CD14-positive monocyte (primary cell): Measurements from ENCODE around the gene SUFU. TPM values are rescaled to one million over a fixed set of nuclear protein-coding genes. Genes with fewer than 3 reads are reported as not detected.

Source experiments
- DNase-seq, 3 donors: peaks; one replicate each; pipeline ENCODE4 v3.0.0-alpha.2; 2011 to 2022
- H2AFZ ChIP-seq: 2 replicates; pipeline ENCODE4 v1.6.0; 2012; ENCODE audit warnings: mild to moderate bottlenecking, low read depth, low read length, inconsistent platforms; ENCODE audit not compliant: insufficient read depth, poor library complexity, severe bottlenecking
- H3K27ac ChIP-seq, 2 donors: 1 replicate in 1 of 2; 2 replicates in 1 of 2; pipeline ENCODE4 v1.5.1; 2012 to 2013; ENCODE audit warnings: low read length in 2 of 2, control low read depth in 1 of 2, inconsistent platforms in 1 of 2, low read depth in 1 of 2, mild to moderate bottlenecking in 1 of 2
- H3K27me3 ChIP-seq, 2 donors: one replicate each; pipeline versions ENCODE4 v1.6.0 to v1.6.1; 2011 to 2013; ENCODE audit warnings: low read length in 2 of 2; ENCODE audit not compliant: control insufficient read depth in 2 of 2, insufficient read depth in 2 of 2
- H3K36me3 ChIP-seq, 2 donors: replicated peaks in 1 of 2; 1 replicate in 1 of 2; 2 replicates in 1 of 2; pipeline versions ENCODE4 v1.5.1 to v1.6.1; 2012 to 2013; ENCODE audit warnings: low read length in 2 of 2, control low read depth in 1 of 2, inconsistent platforms in 1 of 2, mild to moderate bottlenecking in 1 of 2; ENCODE audit not compliant: insufficient read depth in 2 of 2, control insufficient read depth in 1 of 2
- H3K4me1 ChIP-seq, 2 donors: 1 replicate in 1 of 2; 2 replicates in 1 of 2; pipeline versions ENCODE4 v1.5.1 to v1.6.1; 2012 to 2013; ENCODE audit warnings: low read length in 2 of 2, control low read depth in 1 of 2, inconsistent platforms in 1 of 2, mild to moderate bottlenecking in 1 of 2, moderate library complexity in 1 of 2; ENCODE audit not compliant: insufficient read depth in 2 of 2, control insufficient read depth in 1 of 2
- H3K4me2 ChIP-seq: replicated peaks from 2 replicates; pipeline ENCODE3; 2012; ENCODE audit warnings: low read length, moderate library complexity, mild to moderate bottlenecking; ENCODE audit not compliant: poor library complexity, severe bottlenecking; ENCODE audit errors: extremely low read depth
- H3K4me3 ChIP-seq, 3 experiments: fragments of 200-600 bp in 1 of 3; sonication (generic) in 1 of 3; replicated peaks in 1 of 3; 1 replicate in 2 of 3; 2 replicates in 1 of 3; pipeline ENCODE4 v1.5.1; 2011 to 2013; ENCODE audit warnings: low read length in 3 of 3, mild to moderate bottlenecking in 3 of 3, control low read depth in 2 of 3, low read depth in 2 of 3, inconsistent platforms in 1 of 3, moderate library complexity in 1 of 3
- H3K79me2 ChIP-seq: 2 replicates; pipeline ENCODE4 v1.6.0; 2012; ENCODE audit warnings: mild to moderate bottlenecking, control low read depth, inconsistent platforms, low read length, moderate library complexity; ENCODE audit not compliant: insufficient read depth
- H3K9ac ChIP-seq: 2 replicates; pipeline ENCODE4 v1.6.0; 2017; ENCODE audit warnings: low read length, mild to moderate bottlenecking; ENCODE audit not compliant: insufficient read depth, poor library complexity, severe bottlenecking
- H3K9me3 ChIP-seq, 2 donors: replicated peaks in 1 of 2; 1 replicate in 1 of 2; 2 replicates in 1 of 2; pipeline versions ENCODE4 v1.5.1 to v1.6.1; 2012 to 2013; ENCODE audit warnings: low read length in 2 of 2, control low read depth in 1 of 2; ENCODE audit not compliant: control insufficient read depth in 1 of 2, insufficient read depth in 1 of 2
- H4K20me1 ChIP-seq: 2 replicates; pipeline ENCODE4 v1.6.0; 2012; ENCODE audit warnings: mild to moderate bottlenecking, low read length, control low read depth, moderate library complexity; ENCODE audit not compliant: insufficient read depth
- H3K27ac Mint-ChIP-seq, 7 donors: one replicate each; pipeline ENCODE4 v1.8.0; 2020; ENCODE audit warnings: mild to moderate bottlenecking in 7 of 7, mixed read lengths in 7 of 7, moderate library complexity in 6 of 7, inconsistent platforms in 2 of 7
- H3K27me3 Mint-ChIP-seq, 3 donors: one replicate each; pipeline ENCODE4 v1.8.0; 2021 to 2022; ENCODE audit warnings: low read depth in 3 of 3, mild to moderate bottlenecking in 3 of 3, mixed read lengths in 3 of 3, moderate library complexity in 3 of 3, inconsistent platforms in 1 of 3
- H3K36me3 Mint-ChIP-seq, 2 donors: one replicate each; pipeline ENCODE4 v1.8.0; 2020; ENCODE audit warnings: mixed read lengths in 2 of 2, inconsistent platforms in 1 of 2, mild to moderate bottlenecking in 1 of 2
- H3K4me1 Mint-ChIP-seq: one replicate; pipeline ENCODE4 v1.8.0; 2020; ENCODE audit warnings: mild to moderate bottlenecking, mixed read lengths
- H3K4me3 Mint-ChIP-seq, 2 donors: one replicate each; pipeline ENCODE4 v1.8.0; 2020; ENCODE audit warnings: mild to moderate bottlenecking in 2 of 2, mixed read lengths in 2 of 2, moderate library complexity in 1 of 2
- H3K9me3 Mint-ChIP-seq, 7 donors: one replicate each; pipeline ENCODE4 v1.8.0; 2020 to 2022; ENCODE audit warnings: mixed read lengths in 7 of 7, mild to moderate bottlenecking in 6 of 7, moderate library complexity in 6 of 7, inconsistent platforms in 2 of 7
- WGBS: methylation state at CpG from one replicate; pipeline ENCODE4 v1.1.5; 2013; ENCODE audit warnings: missing lambda C conversion rate; ENCODE audit not compliant: insufficient coverage; 5-methylcytosine and 5-hydroxymethylcytosine counted together
- intact Hi-C, 2 donors: fragments of 100-400 bp; cut with micrococcal nuclease; formaldehyde crosslinking; loops; one replicate each; pipeline versions ENCODE4 v1.15.0 to v1.15.1; 2023
- polyA plus RNA-seq, 3 donors: library from polyadenylated mRNA; depleted of rRNA in 1 of 3; unstranded in 2 of 3; stranded (reverse) in 1 of 3; fragments of 300-500 nt in 2 of 3; fragments of >200 nt in 1 of 3; fragmentation: Illumina TruSeq in 2 of 3; gene quantifications; 1 replicate in 2 of 3; 2 replicates in 1 of 3; pipeline ENCODE4 v1.2.3, GENCODE V29; 2012 to 2021
- TF ChIP-seq, protein P1 (sequence below): fragments of 200-600 bp; IDR thresholded peaks from one replicate; pipeline ENCODE4 v1.8.0; 2022; ENCODE audit warnings: antibody characterized with exemption, mild to moderate bottlenecking

SUFU gene
- polyA plus RNA-seq, 3 donors = 3.2 to 10.0 (median 5.7) TPM

DNA sequence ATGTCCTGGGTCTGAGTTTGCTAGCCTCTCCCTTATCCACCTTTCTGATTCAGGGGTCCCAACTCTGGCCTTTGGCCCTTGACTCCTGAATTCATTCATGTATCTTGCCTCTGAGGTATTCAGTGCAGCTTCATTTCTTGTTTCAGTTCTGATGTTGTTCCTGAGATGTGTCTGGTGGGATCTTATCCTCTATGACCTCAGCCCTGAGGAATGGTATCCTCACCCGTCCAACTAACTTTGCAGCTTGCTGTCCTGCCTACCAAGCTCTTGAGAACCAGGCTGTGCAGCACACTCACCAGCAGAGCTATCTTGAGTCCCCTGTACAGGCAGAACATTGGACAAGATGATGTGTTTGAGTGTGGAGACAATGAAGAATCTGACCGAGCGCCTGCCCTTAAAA is 13.8 kb downstream of the SUFU start:
- H3K4me3 ChIP-seq = no peak overlapping the region
- peaks cover 55 to 77% of the 10 kb centered on the region in 2 donors for H3K36me3 ChIP-seq
- no peak overlapping the region for H3K4me2 ChIP-seq
- H3K27ac ChIP-seq = no peak overlapping the region
- DNase-seq = no peak
- no peak overlapping the region for H3K4me3 Mint-ChIP-seq
- H3K27ac Mint-ChIP-seq = peak overlapping the region in 2 of 7 donors; percentile 47 to 61
- no peak overlapping the region for H2AFZ ChIP-seq
- no peak overlapping the region for H3K9ac ChIP-seq
- H3K9me3 Mint-ChIP-seq = no peaks in the 10 kb centered on the region
- no peaks in the 10 kb centered on the region for H3K9me3 ChIP-seq
- H3K4me1 ChIP-seq = no peaks in the 10 kb centered on the region
- TF ChIP-seq, protein P1, sequence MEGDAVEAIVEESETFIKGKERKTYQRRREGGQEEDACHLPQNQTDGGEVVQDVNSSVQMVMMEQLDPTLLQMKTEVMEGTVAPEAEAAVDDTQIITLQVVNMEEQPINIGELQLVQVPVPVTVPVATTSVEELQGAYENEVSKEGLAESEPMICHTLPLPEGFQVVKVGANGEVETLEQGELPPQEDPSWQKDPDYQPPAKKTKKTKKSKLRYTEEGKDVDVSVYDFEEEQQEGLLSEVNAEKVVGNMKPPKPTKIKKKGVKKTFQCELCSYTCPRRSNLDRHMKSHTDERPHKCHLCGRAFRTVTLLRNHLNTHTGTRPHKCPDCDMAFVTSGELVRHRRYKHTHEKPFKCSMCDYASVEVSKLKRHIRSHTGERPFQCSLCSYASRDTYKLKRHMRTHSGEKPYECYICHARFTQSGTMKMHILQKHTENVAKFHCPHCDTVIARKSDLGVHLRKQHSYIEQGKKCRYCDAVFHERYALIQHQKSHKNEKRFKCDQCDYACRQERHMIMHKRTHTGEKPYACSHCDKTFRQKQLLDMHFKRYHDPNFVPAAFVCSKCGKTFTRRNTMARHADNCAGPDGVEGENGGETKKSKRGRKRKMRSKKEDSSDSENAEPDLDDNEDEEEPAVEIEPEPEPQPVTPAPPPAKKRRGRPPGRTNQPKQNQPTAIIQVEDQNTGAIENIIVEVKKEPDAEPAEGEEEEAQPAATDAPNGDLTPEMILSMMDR = no peak
- WGBS = 100% methylated on average over 2 of the region's 3 CpGs
- intact Hi-C loops = no loop called here
- no peaks in the 10 kb centered on the region for H3K4me1 Mint-ChIP-seq
- no peaks in the 10 kb centered on the region for H3K27me3 Mint-ChIP-seq
- H3K79me2 ChIP-seq = peaks cover 47% of the 10 kb centered on the region
- no peaks in the 10 kb centered on the region for H3K27me3 ChIP-seq
- peaks cover 52 to 79% of the 10 kb centered on the region in 2 donors for H3K36me3 Mint-ChIP-seq
- peaks cover 89% of the 10 kb centered on the region for H4K20me1 ChIP-seq

DNA sequence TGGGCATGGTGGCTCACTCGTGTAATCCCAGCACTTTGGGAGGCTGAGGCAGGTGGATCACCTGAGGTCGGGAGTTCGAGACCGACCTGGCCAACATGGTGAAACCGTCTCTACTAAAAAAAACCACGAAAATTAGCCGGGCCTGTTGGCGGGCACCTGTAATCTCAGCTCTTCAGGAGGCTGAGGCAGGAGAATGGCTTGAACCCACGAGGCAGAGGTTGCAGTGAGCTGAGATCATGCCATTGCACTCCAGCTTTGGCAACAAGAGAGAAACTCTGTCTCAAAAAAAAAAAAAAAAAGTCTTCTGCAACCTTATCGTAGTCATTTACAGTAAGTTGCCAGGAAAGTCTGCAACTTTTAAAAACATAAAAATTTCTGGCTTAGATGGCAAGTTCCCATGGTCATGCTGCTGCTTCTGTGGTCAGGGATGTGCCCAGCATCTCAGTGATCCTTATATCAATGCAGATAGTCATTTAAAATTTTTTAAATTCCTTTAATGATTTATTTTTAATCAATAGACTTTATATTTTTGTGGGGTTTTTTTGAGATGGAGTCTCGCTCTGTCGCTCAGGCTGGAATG is 15.6 kb downstream of the SUFU start:
- peaks cover 0 to 1% (median 0%) of the 10 kb centered on the region in 7 donors for H3K9me3 Mint-ChIP-seq
- Histone ChIP-seq H3K27ac (no peak overlapping the region), H3K4me2 (no peak overlapping the region), H3K9me3 (no peaks in the 10 kb centered on the region), H4K20me1 (peaks cover 88% of the 10 kb centered on the region), H3K36me3 (peaks cover 52 to 75% of the 10 kb centered on the region in 2 donors), H3K79me2 (peaks cover 32% of the 10 kb centered on the region), H3K4me3 (no peak overlapping the region), H3K9ac (no peak overlapping the region), H2AFZ (no peak overlapping the region), H3K27me3 (no peaks in the 10 kb centered on the region), H3K4me1 (no peaks in the 10 kb centered on the region)
- peaks cover 2% of the 10 kb centered on the region for H3K4me1 Mint-ChIP-seq
- TF ChIP-seq, protein P1 = no peak
- no peak for DNase-seq
- H3K4me3 Mint-ChIP-seq = no peak overlapping the region
- 97% methylated on average over 7 of the region's 12 CpGs for WGBS
- intact Hi-C loops = no loop called here
- peaks cover 50 to 79% of the 10 kb centered on the region in 2 donors for H3K36me3 Mint-ChIP-seq
- peak overlapping the region in 1 of 7 donors; percentile 69 for H3K27ac Mint-ChIP-seq
- H3K27me3 Mint-ChIP-seq = no peaks in the 10 kb centered on the region
